Fibroblast of skin of right quadriceps (primary cell): ENCODE measurements around the gene AKAP7.
A peak's percentile ranks its signal among the peaks of the same experiment; 100 is the strongest.
"Not testable (repeated sequence)": the region's sequence is repeated elsewhere in the genome, so short reads cannot be mapped to it uniquely, and the experiment has no call there.

Experiments
- DNase-seq: peaks from one replicate; pipeline ENCODE4 v3.0.0-alpha.2; 2013

The AKAP7 gene

DNA sequence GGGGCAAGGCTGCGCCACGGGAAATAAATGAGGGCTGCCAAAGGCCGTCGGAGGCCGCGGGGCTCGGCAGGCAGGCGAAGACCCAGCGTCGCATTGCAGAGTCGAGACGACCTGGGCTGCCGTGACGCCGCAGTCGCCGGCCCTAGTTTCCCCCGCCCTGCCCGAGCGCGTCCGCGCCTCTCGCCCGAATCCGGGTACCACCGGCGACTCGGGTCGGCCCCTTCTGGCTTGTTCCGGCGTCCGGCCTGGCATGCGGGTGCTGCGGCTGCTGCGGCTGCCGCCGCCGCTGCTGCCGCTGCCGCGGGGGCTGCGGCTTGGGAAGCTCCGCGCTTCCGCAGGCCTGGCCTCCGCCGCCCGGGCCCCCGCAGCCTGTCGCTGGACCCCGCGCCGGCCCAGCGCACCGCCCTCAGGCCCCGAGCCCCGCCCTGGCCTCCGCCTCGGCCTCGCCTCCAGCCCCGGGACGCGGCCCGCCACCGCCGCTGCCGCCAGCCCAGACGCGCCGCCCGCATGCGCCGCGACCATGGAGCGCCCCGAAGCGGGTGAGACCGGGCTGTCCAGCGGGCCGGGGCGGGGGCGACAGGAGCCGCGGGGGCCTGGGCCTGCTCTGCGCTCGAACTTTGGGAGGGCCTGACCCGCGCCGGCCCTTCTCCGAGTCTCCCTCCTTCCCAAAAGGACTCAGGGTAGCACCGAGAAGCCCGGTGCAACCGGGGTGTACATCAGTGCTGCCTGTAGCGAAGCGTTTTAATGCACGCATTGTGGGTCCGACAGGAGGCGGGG, at the start of gene AKAP7:
TSS of gene AKAP7 (plus strand) at position 224 of the 777 bp plus-strand sequence. CDS start at position 521, 297 bp downstream.
- peak; percentile 68 for DNase-seq

DNA sequence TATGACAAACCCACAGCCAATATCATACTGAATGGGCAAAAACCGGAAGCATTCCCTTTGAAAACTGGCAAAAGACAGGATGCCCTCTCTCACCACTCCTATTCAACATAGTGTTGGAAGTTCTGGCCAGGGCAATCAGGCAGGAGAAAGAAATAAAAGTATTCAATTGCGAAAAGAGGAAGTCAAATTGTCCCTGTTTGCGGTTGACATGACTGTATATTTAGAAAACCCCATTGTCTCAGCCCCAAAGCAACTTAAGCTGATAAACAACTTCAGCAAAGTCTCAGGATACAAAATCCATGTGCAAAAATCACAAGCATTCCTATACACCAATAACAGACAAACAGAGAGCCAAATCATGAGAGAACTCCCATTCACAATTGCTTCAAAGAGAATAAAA, 44.9 kb upstream of the AKAP7 start:
- DNase-seq, result not testable (repeated sequence)

DNA sequence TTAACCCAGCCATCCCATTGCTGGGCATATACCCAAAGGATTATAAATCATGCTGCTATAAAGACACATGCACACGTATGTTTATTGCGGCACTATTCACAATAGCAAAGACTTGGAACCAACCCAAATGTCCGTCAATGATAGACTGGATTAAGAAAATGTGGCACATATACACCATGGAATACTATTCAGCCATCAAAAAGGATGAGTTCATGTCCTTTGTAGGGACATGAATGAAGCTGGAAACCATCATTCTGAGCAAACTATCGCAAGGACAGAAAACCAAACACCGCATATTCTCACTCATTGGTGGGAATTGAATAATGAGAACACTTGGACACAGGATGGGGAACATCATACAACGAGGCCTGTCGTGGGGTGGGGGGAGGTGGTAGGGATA, 43.3 kb upstream of the AKAP7 start:
- DNase-seq, result not testable (repeated sequence)

DNA sequence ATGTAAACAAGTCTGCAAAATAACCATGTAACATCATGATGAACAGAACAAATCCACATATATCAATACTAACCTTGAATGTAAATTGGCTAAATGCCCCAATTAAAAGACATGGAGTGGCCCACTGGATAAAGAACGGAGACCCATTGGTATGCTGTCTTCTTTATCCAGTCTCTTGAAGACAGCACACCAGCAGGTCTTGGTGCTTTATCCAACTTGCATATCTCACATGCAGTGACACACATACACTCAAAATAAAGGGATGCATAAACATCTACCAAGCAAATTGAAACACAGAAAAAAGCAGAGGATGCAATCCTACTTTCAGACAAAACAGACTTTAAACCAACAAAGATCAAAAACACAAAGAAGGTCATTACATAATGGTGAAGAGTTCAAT, 41.9 kb upstream of the AKAP7 start:
- DNase-seq, result no peak

DNA sequence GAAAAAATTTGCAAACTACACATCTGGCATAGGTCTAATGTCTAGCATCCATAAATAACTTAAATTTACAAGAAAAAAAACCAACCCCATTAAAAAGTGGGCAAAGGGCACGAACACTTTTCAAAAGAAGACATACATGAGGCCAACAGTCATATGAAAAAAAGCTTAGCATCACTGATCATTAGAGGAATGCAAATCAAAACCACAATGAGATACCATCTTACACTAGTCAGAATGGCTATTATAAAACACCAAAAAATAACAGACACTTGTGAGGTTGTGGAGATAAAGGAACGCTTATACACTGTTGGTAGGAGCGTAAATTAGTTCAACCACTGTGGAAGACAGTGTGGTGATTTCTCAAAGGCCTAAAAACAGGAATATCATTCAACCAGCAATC, 38.5 kb upstream of the AKAP7 start:
- DNase-seq, result peak; percentile 59

GRCh38 chr6:131101911-131102680, 33.2 kb upstream of the AKAP7 start:
- DNase-seq, result peak; percentile 20

DNA sequence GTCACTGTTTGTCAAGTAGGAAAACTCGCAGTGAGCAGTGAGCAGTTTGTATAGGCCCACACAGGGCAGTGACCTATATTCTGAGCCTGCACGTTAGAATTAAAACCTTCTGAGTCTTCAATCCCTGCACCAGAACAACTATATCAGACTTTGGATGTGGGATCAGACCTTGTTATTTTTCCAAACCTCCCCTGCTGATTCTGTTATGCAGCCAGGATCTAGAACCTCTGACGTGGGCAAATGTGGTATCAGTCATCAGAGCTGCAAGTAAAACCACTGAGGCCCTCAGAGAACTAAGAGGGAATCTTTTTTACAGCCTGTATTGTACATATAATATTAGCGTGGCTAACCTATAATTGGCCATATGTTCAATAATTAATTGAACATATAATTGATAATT, 32.0 kb upstream of the AKAP7 start:
- DNase-seq, result peak; percentile 19

DNA sequence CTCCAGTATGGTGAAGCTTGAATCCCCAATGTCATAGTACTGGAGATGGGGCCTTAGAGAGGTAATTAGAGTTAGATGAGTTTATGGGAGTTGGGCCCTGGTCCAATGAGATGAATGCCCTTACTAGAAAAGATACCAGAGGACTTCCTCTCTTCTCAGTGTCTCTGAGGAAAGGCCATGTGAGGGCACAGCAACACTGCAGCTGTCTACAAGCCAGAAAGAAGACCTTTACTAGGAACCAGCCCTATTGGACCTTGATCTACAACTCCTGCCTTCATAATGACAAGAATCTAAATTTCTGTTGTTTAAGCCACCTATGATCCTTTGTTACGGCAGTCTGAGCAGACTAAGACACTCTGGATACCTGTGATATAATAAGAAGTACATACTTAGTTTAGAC, 31.4 kb upstream of the AKAP7 start:
- DNase-seq, result no peak

DNA sequence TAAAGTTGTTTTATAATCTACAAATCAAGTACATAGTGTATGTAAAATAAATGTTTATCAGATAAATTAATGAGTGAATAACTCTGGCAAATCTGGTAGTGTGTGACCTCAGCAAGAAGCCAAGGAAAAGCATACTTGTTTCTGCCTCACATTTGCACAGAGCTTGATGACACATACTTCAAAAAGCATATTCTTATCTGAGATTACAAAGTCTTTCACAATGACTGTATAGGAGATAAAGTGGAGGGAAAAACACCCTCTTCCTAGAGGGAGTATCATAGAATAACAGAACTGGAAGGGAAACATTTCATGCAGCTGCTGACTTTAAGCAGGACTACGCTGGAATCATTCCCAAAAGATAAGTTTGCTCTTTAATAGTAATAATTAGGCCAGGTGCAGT, 28.1 kb upstream of the AKAP7 start:
- DNase-seq, result peak; percentile 60

DNA sequence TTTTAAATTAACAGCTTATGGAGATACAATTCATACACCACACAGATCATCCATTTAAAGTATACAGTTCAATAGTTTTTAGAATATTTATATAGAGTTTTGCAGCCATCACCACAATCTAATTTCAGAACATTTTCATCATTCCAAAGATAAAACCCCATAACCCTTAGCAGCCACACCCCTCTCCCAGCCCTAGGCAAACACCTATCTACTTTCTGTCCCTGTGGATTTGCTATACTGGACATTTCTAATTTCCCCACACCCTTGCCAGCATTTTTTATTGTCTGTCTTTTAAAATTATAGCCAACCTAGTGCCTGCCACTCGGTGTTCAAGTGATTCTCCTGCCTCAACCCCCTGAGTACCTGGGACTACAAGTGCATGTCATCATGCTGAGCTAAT, 23.0 kb upstream of the AKAP7 start:
- DNase-seq, result no peak

GRCh38 chr6:131115651-131116050, 19.6 kb upstream of the AKAP7 start:
- DNase-seq, result no peak

DNA sequence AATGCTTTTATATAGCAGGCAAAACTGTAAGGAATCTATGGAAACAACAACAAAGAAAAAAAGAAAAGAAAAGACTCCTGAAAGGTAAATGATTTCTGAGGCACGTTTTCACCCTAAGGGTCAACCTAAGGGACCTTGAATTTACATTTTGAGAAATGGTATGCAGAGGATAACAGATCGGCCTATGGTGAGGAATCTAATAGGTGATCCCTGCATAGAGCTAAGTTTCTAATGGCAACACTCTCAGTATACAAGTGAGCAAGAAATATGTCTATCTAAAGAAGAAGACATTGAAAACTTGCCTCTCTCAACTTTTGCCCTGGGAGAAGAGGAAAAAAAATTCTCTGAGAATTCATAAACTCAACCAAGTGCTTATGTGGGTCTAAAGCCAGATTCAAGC, 18.9 kb upstream of the AKAP7 start:
- no peak for DNase-seq

DNA sequence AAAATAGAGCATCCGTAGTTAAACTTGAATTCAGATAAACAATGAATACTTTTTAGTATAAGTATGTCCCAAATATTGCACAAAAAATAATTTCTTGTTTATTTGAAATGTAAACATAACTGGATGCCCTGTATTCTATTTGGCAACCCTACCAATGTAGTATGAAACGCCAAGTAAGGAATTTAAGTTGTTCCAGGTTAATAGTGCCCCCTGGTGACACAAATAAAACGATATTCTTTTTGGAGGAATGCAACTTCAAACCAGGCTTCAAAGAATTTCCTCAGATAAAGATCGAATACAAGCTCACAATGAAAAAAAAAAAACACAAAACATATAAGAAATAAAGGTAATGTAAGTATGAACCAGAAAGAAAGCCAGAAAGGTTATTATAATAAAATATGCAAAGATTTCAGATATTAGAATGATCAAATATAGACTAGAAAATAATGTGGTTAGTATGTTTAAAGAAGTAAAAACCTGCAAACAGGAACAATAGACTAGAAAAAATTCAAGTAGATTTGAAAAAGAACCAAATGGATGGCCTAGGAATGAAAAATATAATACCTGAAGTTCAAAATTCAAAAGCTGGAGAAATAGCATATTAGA, 18.4 kb upstream of the AKAP7 start:
- peak; percentile 52 for DNase-seq

DNA sequence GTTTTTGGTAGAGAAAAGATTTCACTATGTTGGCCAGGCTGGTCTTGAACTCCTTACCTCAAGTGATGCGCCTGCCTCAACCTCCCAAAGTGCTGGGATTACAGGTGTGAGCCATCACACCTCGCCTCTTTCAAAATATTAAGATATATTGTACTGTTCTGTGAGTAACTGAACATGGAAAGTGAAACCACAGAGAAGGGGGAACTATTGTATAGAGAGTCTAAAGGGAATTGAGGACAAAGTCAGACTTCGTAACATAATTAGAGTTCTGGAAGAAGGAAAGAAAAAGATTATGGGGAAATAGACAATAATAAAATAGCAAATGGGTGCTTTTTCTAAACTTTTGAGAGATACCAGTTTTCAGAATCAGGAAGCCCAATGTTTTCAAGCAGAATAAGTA, 17.4 kb upstream of the AKAP7 start:
- no peak for DNase-seq

GRCh38 chr6:131122007-131122406, 13.3 kb upstream of the AKAP7 start:
- no peak for DNase-seq

- DNase-seq, result no peak
These were observed 12.8 kb upstream of the AKAP7 start for GRCh38 chr6:131122516-131122915.

- DNase-seq, result no peak
These were observed 10.8 kb upstream of the AKAP7 start for GRCh38 chr6:131124336-131125071.

DNA sequence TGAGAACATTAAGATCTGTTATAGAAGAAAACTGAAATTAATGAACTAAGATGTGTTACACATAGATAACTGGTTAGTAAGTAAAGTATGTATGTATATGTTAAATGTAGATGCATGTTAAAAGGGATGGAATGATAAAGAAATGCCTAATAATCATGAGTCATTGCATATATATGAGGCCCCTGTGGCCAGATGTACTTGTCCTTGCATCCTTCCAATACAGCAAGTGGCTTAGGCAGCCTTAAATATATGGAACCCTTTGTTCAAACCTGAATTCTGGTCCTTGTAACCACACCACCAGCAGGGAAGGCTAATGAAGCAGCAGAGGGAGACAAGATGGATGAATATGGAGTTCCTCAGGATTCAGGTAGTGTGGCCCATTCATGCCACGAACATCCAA, 9.8 kb upstream of the AKAP7 start:
- peak; percentile 61 for DNase-seq

DNA sequence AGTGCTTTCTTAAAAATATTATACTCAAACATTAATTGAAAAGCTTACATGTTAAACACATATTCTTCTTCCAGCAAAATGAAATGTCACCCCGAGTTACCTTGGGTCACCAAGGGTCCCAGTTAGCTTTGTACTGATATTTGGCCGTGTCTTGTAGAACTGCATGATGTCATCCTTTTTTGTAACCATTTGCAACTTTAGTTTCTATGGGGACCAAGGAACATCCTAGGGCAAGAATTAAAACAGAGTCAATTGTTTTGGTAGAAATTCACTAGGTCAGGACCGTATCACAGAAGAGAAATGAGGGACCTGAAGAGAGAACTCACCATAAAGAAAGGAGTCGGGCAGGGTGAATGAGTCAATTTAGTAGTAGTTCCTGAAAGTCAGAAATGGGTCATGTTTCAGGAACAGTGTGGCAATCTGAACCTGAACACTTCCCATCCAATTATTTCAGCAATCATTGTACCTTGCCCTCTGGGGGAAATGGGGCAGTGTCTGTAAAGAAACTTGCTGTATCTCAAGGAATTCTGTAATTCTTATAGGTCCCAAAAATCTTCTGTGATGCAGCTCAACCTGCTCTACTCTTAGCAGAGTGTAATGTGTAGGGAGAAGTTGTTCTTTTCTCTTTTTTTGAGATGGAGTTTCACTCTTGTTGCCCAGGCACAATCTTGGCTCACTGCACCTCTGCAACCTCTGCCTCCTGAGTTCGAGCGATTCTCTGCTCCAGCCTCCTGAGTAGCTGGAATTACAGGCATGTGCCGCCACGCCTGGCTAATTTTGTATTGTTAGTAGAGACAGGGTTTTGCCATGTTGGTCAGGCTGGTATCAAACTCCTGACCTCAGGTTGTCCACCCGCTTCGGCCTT, 5.3 kb upstream of the AKAP7 start:
- no peak for DNase-seq

GRCh38 chr6:131130554-131130940, 4.7 kb upstream of the AKAP7 start:
- DNase-seq, result no peak

GRCh38 chr6:131132360-131132759, 2.9 kb upstream of the AKAP7 start:
- DNase-seq, result no peak
